K562 (cell line): Measurements from ENCODE around the gene LRRC74B. TPM values are rescaled to one million over a fixed set of nuclear protein-coding genes. Genes with fewer than 3 reads are reported as not detected.

Experiments
- CBX5 ChIP-seq: IDR thresholded peaks from 2 replicates; pipeline ENCODE4 v1.6.1; 2014; ENCODE audit warnings: low read depth, borderline replicate concordance
- HCFC1 ChIP-seq: IDR thresholded peaks from 2 replicates; pipeline ENCODE4 v1.6.1; 2012; ENCODE audit warnings: low read depth, low read length, improper control_type of control experiment
- KLF16 ChIP-seq: IDR thresholded peaks from 2 replicates; pipeline ENCODE4 v1.6.1; 2016; ENCODE audit warnings: antibody characterized with exemption
- MECOM ChIP-seq: fragments of 250-450 bp; sonication (Bioruptor Pico); IDR thresholded peaks from 2 replicates; pipeline ENCODE4 v1.8.0; 2022; ENCODE audit warnings: inconsistent platforms
- MLX ChIP-seq, 2 experiments: fragments of 450-650 bp in 1 of 2; sonication (generic) in 1 of 2; formaldehyde crosslinking; conservative IDR thresholded peaks; 2 replicates each; pipeline versions ENCODE4 v1.4.0 to v1.8.1; 2020 to 2022; ENCODE audit warnings: mild to moderate bottlenecking in 1 of 2, missing genetic modification reagents in 1 of 2
- MYC ChIP-seq, 2 experiments: fragments of 250-450 bp in 1 of 2; sonication (Bioruptor Pico) in 1 of 2; IDR thresholded peaks; 2 replicates each; pipeline versions ENCODE4 v1.5.1 to v1.6.1; 2012 to 2021; ENCODE audit warnings: low read depth in 2 of 2, borderline replicate concordance in 1 of 2, improper control_type of control experiment in 1 of 2, low read length in 1 of 2, mild to moderate bottlenecking in 1 of 2, moderate library complexity in 1 of 2
- NFRKB ChIP-seq: fragments of 450-650 bp; IDR thresholded peaks from 2 replicates; pipeline ENCODE4 v1.6.1; 2016; ENCODE audit warnings: low read depth
- PHB2 ChIP-seq: fragments of 450-650 bp; IDR thresholded peaks from 2 replicates; pipeline ENCODE4 v1.6.1; 2017; ENCODE audit warnings: low read depth
- RHOXF2B ChIP-seq: fragments of 250-450 bp; sonication (Bioruptor Pico); conservative IDR thresholded peaks from 2 replicates; pipeline ENCODE4 v1.5.1; 2021
- TAF1 ChIP-seq: IDR thresholded peaks from 2 replicates; pipeline ENCODE4 v1.6.1; 2011; ENCODE audit warnings: mild to moderate bottlenecking, low read length, moderate library complexity; ENCODE audit not compliant: insufficient read depth, control insufficient read depth, severe bottlenecking; ENCODE audit errors: extremely low read depth
- TCFL5 ChIP-seq: fragments of 250-450 bp; sonication (Bioruptor Pico); conservative IDR thresholded peaks from 2 replicates; pipeline ENCODE4 v1.6.1; 2021; ENCODE audit warnings: mild to moderate bottlenecking, moderate library complexity, matching md5 sums
- THRAP3 ChIP-seq: fragments of 450-650 bp; IDR thresholded peaks from 2 replicates; pipeline ENCODE4 v1.6.1; 2016; ENCODE audit warnings: mild to moderate bottlenecking, inconsistent platforms, borderline replicate concordance
- THRB ChIP-seq: fragments of 450-650 bp; formaldehyde crosslinking; conservative IDR thresholded peaks from 2 replicates; pipeline ENCODE4 v1.4.0; 2022; ENCODE audit warnings: mild to moderate bottlenecking, missing genetic modification characterization
- WHSC1 ChIP-seq: IDR thresholded peaks from one replicate; pipeline ENCODE4 v1.6.1; 2012; ENCODE audit warnings: low read length, control low read depth, inconsistent platforms
- ZBTB26 ChIP-seq: fragments of 450-650 bp; formaldehyde crosslinking; IDR thresholded peaks from 2 replicates; pipeline ENCODE4 v1.4.0; 2022; ENCODE audit warnings: missing genetic modification characterization
- ZNF224 ChIP-seq: sonication (generic); formaldehyde crosslinking; IDR thresholded peaks from 2 replicates; pipeline ENCODE4 v1.8.0; 2022; ENCODE audit warnings: mild to moderate bottlenecking, missing genetic modification reagents
- ZNF780A ChIP-seq: fragments of 250-450 bp; sonication (Bioruptor Pico); IDR thresholded peaks from 2 replicates; pipeline ENCODE4 v1.5.0; 2021; ENCODE audit warnings: mild to moderate bottlenecking
- polyA plus RNA-seq, 8 experiments: library from polyadenylated mRNA; depleted of rRNA in 4 of 8; stranded (reverse) in 5 of 8; unstranded in 3 of 8; fragments of >200 nt; fragmentation: Nextera tagmentation in 2 of 8; fragmentation: Illumina TruSeq in 1 of 8; extraction: Ambion mirVana in 2 of 8; extraction: Trizol in 1 of 8; gene quantifications; 2 replicates each; pipeline versions ENCODE4 v1.2.1 to v1.2.3, GENCODE V29; 2011 to 2014; ENCODE audit warnings: inconsistent platforms in 1 of 8, missing spikeins in 1 of 8
- total RNA-seq, 7 experiments: library from RNA; depleted of rRNA in 6 of 7; stranded (reverse); fragments of >200 nt in 6 of 7; fragmentation: Illumina TruSeq in 2 of 7; extraction: Trizol in 2 of 7; gene quantifications; 2 replicates each; pipeline versions ENCODE4 v1.2.1 to v1.2.3, GENCODE V29; 2011 to 2021; ENCODE audit warnings: low replicate concordance in 1 of 7
- TF ChIP-seq, protein P1 (sequence below): fragments of 250-450 bp; sonication (Bioruptor Pico); IDR thresholded peaks from 2 replicates; pipeline ENCODE4 v1.4.0; 2020; ENCODE audit warnings: mild to moderate bottlenecking
- TF ChIP-seq, protein P2 (sequence below): sonication (generic); formaldehyde crosslinking; IDR thresholded peaks from 2 replicates; pipeline ENCODE4 v1.9.0; 2022; ENCODE audit warnings: mild to moderate bottlenecking, missing genetic modification reagents
- TF ChIP-seq, protein P3 (sequence below): fragments of 250-450 bp; sonication (Bioruptor Pico); IDR thresholded peaks from 2 replicates; pipeline ENCODE4 v1.4.0; 2020; ENCODE audit warnings: mild to moderate bottlenecking, moderate library complexity, borderline replicate concordance

Gene LRRC74B
- total and polyA plus RNA-seq, 9 of the 15 experiments (the other 6 are each of a cell fraction or from before 2014, with no cell fraction given): not detected

DNA sequence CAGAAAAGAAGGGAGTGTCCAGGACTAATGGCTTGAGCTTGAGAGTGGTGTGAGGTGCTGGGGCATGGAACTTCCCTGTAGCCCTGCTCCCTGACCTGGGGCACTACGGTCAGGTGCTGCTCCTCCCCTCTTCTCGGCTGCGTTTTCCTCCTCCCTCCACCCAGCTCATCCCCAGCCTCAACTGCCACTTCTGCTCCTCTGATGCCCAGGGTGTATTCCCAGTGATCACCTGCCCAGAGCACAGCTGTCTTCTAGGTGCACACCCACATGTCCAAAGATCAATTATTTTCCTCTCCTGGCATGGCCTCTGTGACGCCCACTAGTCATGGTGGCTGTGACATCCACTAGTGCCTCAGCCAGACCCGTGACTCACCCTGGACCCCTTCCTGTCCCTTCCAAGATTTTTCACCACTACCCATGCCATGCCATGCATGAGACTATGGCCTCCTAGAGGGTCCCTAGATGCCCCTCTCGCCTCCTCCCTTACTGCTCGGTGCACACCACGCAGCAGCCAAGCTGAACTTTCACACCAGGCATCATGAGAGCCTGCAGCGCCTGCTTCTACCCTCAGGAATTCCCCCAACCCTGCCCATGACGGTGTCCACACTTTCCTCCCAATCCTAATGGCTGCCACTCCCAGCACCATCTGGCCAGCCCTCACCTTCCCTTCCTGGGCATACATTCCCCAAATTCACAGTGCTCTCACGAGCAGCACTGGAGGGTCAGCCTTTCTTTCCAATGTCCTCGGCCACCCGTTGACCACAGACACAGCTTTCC, 28.9 kb upstream of the LRRC74B start (continued):
- TF ChIP-seq, protein P1, sequence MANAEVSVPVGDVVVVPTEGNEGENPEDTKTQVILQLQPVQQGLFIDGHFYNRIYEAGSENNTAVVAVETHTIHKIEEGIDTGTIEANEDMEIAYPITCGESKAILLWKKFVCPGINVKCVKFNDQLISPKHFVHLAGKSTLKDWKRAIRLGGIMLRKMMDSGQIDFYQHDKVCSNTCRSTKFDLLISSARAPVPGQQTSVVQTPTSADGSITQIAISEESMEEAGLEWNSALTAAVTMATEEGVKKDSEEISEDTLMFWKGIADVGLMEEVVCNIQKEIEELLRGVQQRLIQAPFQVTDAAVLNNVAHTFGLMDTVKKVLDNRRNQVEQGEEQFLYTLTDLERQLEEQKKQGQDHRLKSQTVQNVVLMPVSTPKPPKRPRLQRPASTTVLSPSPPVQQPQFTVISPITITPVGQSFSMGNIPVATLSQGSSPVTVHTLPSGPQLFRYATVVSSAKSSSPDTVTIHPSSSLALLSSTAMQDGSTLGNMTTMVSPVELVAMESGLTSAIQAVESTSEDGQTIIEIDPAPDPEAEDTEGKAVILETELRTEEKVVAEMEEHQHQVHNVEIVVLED (CRISPR knock-in tag): no peak
- TF ChIP-seq CBX5 (no peak), PHB2 (no peak), KLF16 (no peak), ZNF780A (CRISPR knock-in tag) (no peak), MECOM (CRISPR knock-in tag) (no peak), MLX (CRISPR knock-in tag; conservative IDR thresholded peaks at IDR 0.05) (no peak), TAF1 (no peak), THRB (CRISPR knock-in tag) (peak; percentile 65; the same call in 1 of the 2 replicates), TCFL5 (CRISPR knock-in tag) (no peak), THRAP3 (no peak), ZNF224 (no peak), HCFC1 (0 out of 2 replicates have a peak, but pooled peaks have one; percentile 10), MYC (IDR thresholded peaks at IDR 0.05; ENCODE audit: low read depth, low read length) (no peak), MYC (CRISPR knock-in tag; IDR thresholded peaks at IDR 0.05; ENCODE audit: borderline replicate concordance, low read depth) (peak; percentile 67; the same call in 1 of the 2 replicates), ZBTB26 (CRISPR knock-in tag) (0 out of 2 replicates have a peak, but pooled peaks have one; percentile 71), RHOXF2B (CRISPR knock-in tag) (no peak), NFRKB (no peak), WHSC1 (peak; percentile 56)
- TF ChIP-seq, protein P2, sequence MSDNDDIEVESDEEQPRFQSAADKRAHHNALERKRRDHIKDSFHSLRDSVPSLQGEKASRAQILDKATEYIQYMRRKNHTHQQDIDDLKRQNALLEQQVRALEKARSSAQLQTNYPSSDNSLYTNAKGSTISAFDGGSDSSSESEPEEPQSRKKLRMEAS: no peak
- TF ChIP-seq, protein P3, sequence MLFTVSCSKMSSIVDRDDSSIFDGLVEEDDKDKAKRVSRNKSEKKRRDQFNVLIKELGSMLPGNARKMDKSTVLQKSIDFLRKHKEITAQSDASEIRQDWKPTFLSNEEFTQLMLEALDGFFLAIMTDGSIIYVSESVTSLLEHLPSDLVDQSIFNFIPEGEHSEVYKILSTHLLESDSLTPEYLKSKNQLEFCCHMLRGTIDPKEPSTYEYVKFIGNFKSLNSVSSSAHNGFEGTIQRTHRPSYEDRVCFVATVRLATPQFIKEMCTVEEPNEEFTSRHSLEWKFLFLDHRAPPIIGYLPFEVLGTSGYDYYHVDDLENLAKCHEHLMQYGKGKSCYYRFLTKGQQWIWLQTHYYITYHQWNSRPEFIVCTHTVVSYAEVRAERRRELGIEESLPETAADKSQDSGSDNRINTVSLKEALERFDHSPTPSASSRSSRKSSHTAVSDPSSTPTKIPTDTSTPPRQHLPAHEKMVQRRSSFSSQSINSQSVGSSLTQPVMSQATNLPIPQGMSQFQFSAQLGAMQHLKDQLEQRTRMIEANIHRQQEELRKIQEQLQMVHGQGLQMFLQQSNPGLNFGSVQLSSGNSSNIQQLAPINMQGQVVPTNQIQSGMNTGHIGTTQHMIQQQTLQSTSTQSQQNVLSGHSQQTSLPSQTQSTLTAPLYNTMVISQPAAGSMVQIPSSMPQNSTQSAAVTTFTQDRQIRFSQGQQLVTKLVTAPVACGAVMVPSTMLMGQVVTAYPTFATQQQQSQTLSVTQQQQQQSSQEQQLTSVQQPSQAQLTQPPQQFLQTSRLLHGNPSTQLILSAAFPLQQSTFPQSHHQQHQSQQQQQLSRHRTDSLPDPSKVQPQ: no peak
